GM18519 (cell line): ENCODE measurements around the gene STRA6.

ENCODE experiments used
- ATAC-seq: cut with Tn5 transposase; IDR thresholded peaks from one replicate; pipeline ENCODE4 v1.9.1; 2021; ENCODE audit warnings: mild to moderate bottlenecking, moderate library complexity; ENCODE audit not compliant: unreplicated experiment, low FRiP score

STRA6 gene

DNA sequence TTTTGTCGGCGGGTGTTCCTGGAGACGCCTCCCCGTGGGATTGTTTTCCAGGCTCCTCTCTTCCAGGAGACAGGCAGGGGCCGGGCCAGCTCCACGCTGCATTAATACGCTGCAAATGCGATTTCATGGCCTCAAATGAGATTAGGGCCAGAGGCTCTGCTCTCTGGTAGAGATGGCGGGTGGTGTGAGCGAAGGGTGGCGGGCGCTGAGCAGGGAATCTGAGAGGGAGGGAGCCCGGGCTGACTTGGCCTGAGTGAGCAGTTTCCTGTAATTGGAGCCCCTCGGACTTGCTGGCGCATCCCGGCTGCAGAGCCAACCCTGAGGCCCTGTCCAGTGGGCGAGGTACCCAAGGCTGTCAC is 26.1 kb upstream of the STRA6 start:
- ATAC-seq, result no peak

DNA sequence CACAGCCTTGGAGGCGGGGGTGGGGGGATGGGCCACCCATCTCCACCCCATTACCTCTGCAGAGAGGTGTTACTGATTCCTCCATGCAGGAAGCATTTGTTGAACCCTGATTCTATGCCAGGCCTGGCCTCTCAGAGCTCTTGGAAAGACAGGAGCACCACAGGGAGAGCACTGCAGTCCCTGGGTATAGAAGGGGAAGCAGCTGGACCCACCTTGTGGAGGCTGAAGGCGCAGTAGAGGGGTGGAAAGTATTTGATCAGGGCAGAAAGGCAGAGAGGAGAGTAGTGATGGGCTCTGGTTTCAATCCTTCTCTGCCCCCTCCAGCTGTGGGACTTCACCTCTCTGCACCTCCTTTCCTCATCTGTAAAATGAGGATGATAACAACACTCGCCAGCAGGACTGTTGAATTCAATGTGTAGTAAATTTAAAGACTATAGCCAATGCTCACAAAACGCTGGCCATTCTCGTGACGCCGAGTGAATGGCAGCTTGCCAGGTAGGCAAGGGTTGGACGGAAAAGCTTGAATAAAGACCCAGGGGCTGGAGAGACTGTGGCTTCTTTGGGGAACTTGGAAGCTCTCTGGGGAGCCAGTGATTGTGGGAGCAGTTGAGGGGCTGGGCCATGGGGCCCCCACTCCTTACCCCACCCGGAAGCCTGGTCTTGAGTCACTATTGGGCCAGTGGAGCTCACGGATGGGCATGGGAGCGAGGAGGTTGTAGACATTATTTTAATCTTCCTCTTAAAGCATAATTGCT is 25.6 kb upstream of the STRA6 start:
- ATAC-seq, result no peak

DNA sequence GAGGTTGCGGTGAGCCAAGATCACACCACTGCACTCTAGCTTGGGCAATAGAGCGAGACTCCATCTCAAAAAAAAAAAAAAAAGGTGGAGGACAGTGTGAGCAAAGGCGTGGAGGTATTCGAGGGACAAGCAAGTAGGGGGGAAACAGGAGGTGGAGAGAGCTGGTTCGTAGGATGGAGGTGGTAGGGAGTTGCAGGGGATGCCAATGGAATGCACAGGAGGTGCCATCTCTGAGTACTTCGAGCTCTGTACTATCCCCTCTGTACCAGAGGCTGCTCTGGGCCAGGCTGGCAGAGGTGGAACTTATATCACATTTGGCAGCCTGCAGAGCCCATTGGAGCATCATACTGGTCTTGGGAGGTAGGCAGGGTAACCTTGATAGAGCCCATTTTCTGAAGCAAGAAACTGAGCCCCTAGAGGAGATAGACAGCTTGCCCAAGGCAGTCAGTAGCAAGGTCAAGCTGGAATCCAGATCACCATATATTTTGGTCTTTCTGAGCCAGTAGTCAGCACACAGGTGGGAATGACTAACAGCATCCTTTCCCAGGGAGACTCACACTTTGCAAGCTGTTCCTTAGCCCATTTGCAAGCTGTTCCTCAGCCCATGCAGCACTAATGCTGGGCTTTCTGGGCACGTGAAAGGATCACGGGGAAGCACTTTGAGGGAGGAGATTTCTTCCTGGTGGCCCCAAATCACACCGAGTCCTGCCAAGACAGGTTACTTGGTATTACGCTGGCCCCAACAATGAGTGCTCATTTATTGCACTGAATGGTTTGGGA is 24.4 kb upstream of the STRA6 start:
- ATAC-seq, result no peak

DNA sequence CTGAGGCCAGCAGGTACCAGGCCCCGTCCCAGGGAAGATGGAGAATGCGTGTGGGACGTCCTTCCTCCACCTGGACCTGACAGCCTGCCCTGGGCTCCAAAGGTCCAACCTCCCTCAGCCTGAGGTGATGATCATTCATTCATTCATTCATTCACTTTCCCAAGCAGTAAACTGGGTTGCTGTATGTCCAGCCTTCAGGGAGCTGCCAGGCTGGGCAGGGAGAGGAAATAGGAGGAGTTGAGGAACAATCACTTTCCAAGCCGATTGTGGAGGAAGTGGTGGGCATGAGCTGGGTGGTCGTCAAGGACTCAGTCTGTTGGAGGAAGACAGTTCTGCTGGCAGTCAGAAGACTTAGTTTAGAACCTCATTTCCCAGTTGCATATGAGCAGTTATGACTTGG is 23.3 kb upstream of the STRA6 start:
- no peak for ATAC-seq

DNA sequence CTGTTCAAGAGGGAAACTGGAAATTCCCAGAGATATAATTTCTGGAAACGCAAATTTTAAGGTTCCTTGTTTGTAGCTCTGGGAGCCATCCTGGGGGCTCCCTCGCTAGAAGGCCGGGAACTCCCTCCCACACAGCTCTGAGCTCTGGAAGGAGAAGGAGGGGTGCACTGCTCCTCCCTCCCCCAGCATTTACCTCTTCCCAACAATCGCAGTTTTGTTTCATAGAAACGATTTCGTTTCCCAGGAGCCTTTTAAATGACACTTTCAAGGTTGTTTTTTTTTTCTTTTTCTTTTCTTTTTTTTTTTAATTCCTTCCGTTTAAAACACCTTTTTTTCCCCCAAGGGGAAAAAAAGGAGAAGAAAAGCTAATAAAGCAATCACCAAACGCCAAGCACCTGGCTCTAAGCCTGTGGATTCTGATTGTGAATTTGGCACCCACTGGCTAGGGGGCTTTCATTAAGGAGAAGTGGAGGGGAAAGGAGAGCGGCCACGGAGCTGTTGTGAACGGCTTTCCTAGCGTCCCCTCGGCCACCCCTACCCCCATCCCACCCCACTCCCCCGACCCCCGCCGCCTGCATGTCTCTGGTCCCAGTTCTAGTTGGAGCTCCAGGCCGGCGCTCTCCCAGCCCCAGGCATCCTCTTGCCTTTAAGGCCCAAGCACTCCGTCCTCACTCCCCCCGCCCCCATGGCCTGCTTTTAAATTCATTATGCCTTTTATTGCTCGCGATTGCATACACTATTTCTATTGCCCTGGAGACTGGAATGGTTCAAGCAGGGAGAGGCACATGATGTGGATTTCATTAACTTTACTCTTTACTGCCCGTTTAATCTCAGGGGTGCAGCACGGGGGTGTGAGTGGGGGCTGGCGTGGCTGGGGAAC is 19.9 kb upstream of the STRA6 start:
- no peak for ATAC-seq

DNA sequence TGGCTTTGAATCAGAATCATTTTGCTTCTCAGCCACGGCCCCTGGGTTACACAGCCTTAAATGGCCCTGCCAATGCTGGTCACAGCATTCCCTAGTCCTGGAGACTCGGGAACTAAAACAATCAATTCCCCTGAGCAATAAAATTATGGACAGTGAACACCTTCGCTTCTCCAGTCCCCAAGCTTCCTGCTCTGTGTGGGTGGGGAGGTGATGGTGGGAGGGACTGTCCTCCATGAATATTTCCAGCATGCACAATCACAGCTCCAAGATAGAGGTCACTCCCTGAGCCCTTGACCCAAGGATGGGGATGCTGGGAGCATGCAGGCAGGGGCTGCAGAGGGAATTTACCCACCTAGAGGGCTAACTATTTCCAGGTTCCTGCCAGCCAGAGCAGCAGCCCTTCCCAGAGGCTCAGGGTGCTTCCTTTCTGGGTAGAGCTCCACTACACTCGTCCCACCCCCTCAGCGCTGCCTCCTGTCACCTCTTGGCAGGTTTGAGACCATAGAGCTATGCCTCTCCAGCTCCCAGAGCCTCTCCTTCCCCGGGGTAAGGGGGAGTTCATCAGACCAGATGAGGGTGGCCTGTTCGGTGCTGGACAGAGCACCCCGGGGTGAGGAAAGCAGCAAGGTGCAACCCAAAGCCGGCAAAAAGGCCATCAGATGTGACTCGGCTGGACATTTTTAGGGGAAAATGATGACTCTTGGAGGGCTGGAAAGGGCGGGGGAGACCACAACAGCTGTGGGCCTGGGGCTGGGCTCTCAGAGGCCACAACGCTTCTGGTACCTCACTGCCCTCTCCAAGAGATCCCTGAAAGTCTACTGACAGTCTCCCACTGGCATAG is 19.0 kb upstream of the STRA6 start:
- no peak for ATAC-seq

DNA sequence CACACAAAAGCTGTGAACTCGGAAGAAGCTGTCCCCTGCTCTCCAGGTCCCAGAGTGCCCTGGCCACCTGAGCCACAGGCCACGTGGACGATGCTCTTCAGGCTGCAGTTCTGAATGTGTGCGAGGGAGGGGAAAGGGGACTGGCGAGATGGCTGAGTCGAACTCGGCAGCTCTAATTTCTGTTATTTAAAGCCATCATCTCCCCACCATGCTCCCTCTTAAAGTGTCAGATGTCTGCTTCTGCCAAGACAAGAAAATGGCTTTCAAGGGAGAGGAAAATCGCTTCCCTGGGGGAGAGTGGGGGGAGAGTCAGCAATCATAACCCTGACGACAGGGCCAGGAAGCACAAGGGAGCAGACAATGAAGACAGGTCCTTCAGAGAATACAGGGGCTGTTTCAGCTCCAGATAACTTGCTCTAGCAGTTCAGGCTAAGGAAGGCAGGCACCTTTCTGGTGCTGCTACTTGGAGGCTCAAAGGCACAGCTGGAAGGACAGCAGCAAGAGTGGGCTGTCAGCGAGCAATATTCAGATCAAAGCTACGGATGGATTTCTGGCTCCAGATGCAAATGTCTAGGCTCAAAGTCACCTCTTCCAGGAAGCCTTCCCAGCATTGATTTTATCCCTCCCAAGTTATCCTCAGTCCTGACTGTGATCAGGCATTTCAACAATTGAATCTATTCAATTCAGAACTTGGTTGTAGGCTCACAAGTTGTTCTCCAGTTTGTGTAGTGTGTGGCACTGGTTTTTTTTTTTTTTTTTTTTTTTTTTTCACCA is 18.1 kb upstream of the STRA6 start:
- no peak for ATAC-seq

DNA sequence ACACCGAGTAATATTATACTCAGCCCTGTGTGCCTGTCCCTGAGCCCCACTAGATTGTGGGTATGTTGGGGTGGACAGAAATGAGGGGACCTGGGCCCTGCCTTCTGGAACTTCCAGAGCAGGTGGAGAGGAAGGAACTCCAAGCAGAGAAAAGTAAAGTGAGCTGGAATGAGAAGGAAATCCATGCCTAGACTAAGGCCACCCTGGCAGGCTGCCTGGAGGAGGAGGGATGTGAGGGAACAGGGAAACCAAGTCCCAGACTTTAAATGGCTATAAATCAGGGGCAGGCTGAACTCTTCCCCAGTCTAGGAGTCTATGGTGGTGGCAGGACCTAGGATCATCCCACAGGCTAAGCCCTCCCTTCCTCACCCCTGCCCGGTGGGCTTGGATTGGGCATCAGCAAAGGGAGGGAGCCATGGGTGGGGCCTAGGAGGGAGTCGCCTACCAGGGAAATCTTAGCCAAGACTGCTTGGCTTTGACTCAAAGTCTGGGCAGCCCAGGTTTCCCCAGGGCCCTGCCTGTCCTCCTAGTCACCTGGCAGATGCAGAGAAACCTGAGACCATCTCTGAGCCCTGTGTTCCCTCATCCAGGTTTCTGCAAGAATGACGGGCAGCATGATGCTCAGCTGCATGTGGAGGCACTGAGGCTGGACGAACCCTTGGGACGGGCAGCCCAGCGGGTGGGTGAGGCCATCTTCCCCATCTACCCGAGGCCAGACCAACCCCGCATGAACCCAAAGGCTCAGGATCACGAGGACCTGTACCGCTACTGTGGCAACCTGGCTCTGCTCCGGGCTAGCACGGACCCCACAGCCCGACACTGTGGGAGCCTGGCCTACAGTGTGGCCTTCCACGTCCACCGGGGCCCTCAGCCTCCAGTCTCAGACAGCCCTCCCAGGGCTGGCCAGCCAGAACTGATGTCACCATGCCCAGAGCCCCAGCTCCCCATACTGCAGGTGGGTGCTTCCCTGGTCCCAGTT is 15.6 kb upstream of the STRA6 start:
- no peak for ATAC-seq

DNA sequence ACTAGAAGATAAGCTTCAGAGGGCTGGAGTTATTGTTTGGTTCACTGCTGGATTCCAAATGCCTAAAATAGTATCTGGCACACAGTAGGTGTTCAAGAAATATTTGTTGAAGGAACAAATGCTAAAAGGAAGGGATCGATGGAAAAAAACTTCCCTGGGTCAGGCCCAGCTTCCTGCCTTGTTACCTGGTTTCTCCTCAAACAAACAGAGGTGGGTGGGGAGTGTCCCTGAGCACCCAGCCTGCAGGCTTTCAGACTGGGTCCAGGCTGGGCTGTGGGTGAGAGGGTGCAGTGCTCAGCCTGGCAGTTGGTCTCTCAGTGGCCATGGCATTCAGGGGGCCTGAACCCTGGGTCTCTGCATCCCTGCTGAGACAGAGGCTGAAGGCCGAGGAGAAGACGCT is 14.4 kb upstream of the STRA6 start:
- ATAC-seq, result no peak

DNA sequence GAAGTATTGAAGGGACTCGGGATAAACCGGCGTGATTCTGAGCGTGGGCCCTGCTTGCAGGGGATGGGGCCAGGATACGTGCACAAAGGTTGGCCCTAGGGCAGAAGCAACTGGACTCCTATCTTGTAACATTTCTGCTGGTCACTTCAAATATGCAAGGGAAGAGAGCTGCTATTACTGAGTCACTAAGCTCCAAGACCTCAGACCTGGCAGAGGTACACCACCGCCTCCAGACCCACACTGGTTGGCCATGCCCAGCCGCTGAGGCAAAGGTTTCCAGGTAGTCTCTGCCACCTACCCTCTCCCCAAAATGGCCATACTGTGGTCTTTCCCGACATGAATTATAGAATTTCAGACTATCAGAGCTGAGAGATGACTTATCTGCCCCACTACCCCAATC is 13.4 kb upstream of the STRA6 start:
- ATAC-seq, result no peak

DNA sequence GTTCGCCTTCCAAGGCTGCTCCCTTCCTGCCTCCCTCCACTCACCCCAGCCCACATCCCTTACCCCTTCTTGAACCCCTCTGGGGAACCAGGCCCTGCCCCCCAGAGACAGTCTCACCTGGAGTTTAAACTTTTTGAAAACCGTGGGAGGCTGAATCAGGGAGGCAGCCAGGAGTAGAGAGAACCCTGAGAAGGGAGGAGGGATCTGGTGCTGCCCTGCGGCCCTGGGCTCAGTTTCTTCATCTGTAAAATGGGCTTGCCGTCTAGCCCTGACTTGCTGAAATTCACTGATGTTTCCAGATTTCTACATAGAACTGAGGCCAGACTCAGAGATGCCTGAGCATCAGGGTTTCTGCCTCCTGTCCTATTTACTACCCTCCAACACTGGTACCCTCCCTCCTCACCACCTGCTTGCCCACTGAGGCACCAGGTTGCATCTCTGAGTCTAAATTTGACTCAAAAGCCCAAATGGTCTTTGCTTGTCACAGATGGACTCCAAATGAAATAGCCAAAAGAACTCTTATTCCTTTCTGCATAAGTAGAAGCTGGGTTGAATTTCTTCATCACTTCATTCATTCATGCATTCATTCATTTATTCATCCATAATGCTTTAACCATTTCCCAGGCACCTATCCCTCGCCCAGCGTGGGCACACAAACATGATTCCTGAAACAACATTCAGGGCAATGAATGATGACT is 11.9 kb upstream of the STRA6 start:
- ATAC-seq, result no peak

DNA sequence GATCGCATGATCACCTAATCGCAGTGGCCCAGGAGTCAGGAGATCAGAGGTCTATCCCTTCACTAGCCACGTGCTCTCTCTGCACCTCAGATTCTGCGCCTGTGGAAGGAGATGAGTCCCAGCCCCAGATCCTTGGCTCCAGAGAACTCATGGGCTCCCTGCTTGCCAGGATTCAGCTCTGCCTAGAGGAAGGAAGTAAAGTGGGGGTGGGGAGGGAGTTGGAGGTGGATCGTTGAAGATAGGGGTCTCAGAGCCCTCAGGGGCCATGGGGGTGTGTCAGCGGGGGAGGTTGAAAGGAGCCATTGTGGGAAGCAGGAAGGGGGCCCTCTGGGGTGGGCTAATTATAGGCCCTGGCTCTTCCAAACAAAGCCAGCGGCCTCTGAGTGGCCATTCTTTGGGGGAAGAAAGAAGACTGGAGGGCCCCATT is 11.3 kb upstream of the STRA6 start:
- ATAC-seq, result no peak

DNA sequence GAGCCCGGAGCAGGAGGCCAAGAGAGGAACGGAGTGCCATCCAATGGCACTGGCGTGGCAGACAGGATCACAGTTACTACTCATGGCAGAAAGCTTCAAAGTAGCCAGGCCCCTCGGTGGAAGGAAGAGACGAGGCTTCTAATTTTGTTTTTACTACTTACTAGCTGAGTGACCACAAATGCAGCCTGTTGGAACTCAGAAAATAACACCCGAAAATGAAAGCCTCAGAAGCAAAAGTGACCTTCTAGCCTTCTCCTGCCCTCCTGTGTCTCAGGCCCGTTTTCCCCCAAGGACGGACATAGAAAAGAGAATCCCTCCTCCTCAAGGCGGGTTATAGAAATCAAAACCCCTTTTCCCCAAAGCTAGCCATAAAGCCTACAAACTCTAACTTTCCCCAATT is 9.9 kb upstream of the STRA6 start:
- no peak for ATAC-seq

DNA sequence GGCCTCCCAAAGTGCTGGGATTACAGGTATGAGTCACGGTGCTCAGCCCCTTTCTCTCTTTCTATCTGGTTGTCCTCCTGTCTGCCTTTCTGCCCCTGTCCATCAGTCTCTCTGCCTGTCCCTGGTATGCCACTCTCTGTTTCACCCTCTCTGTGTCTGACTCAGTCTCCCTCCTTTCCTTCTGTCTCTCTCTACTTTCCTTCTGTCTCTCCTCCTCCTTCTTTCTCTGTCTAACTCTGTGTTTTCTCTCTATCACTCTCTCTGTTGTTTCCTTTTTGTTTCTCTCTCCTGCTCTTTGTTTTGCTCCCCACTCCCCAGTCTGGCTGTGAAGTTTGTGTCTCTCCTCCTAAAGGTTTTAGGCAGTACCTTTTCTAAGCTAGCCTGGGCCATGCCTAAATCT is 9.1 kb upstream of the STRA6 start:
- ATAC-seq, result no peak

DNA sequence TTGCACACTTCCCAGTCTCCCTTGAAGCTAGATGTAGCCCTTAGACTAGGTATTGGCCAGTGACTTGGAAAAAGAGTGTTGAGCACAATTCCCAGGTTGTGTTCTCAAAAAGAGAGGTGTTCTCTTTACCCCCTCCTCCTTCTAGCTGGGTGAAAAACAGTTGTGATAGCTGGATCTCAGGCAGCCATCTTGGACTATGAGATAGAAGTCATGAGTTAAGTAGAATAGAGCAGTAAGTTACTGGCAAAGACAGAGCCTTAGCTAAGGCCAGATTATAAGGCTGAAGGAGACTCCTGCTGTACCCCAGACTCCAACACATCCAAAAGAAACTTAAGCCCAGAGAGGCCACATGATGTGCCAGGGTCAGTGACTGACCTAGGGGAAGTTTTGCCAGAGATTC is 8.1 kb upstream of the STRA6 start:
- no peak for ATAC-seq

DNA sequence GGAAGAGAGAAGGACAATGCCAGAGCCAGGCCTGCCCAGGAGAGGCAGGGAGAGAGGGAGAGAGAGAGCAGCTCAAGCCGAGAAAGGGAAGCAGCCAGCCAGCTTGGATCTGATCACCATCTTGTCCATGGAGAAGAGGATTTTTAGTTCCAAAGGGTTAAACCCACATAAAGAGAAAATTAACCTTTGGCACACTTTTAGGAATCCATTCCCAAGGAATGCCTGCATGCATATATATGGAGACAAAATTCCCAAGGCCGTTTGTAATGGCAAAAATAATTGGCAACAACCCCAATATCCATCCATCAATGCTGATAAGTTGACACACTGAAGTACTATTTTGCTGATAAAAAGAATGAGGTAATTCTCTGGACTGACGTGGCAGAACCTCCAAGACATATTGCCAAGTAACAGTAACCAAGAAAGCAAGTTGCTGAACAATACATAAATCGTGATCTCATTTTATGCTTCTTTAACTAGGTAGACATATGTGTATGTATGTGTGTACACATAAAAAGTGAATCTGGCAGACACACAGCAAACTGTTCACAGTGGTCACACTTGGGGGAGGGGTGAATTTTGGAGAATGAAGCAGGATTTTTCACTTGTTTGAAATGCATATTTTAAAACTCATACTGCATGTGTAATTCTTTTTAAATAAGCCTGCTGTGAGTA is 7.5 kb upstream of the STRA6 start:
- ATAC-seq, result no peak

DNA sequence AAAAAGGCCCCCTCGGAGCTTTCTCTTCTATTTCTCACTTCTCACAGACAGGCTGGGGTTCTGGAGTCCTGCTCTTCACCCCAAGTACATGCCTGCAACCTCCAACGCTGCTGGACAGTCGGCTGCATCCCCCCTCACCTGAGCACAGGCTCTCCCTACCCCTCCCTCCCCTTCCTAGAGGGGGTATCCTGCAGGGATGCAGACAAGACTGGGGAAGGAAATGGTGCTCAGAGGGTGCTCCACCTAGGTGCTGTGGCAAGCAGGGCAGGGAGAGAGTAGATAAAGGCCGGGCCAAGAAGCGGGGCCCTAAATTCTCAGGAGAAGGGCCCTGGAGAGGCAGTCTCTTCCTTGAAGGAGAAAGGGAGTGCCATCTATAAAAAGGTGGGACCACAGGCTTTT is 7.0 kb upstream of the STRA6 start:
- no peak for ATAC-seq
